Lung (tissue), 12 donors: Measurements from ENCODE around the gene C17orf107. TPM values are rescaled to one million over a fixed set of nuclear protein-coding genes. Genes with fewer than 3 reads are reported as not detected.

Experiments
- ATAC-seq: fragments of 200-7000 bp; cut with Tn5 transposase; one replicate; pipeline ENCODE4 v1.9.1; 2020; ENCODE audit warnings: moderate number of reproducible peaks; ENCODE audit not compliant: insufficient read depth, low FRiP score
- DNase-seq, 3 donors: peaks; one replicate each; pipeline ENCODE4 v3.0.0-alpha.2; 2013 to 2017
- H3K27ac ChIP-seq, 2 donors: one replicate each; pipeline ENCODE4 v1.5.1; 2013; ENCODE audit warnings: mild to moderate bottlenecking in 2 of 2, moderate library complexity in 2 of 2, control low read depth in 1 of 2, inconsistent platforms in 1 of 2, low read depth in 1 of 2, low read length in 1 of 2
- H3K27me3 ChIP-seq, 3 donors: one replicate each; pipeline ENCODE4 v1.5.1; 2013; ENCODE audit warnings: low read length in 2 of 3; ENCODE audit not compliant: control insufficient read depth in 3 of 3, insufficient read depth in 3 of 3
- H3K36me3 ChIP-seq, 4 donors: one replicate each; pipeline ENCODE4 v1.5.1; 2013; ENCODE audit warnings: low read length in 4 of 4, mild to moderate bottlenecking in 1 of 4, moderate library complexity in 1 of 4; ENCODE audit not compliant: control insufficient read depth in 4 of 4, insufficient read depth in 4 of 4
- H3K4me1 ChIP-seq, 5 donors: one replicate each; pipeline ENCODE4 v1.5.1; 2013; ENCODE audit warnings: low read length in 5 of 5, mild to moderate bottlenecking in 2 of 5, moderate library complexity in 1 of 5; ENCODE audit not compliant: control insufficient read depth in 5 of 5, insufficient read depth in 5 of 5
- H3K4me3 ChIP-seq: one replicate; pipeline ENCODE4 v1.5.1; 2013; ENCODE audit warnings: mild to moderate bottlenecking, control low read depth, moderate library complexity
- H3K9ac ChIP-seq, 2 donors: one replicate each; pipeline ENCODE4 v1.5.1; 2013; ENCODE audit warnings: low read length in 2 of 2, control low read depth in 1 of 2; ENCODE audit not compliant: insufficient read depth in 1 of 2
- H3K9me3 ChIP-seq, 4 donors: one replicate each; pipeline ENCODE4 v1.5.1; 2013; ENCODE audit warnings: low read length in 3 of 4, mild to moderate bottlenecking in 1 of 4, moderate library complexity in 1 of 4; ENCODE audit not compliant: control insufficient read depth in 4 of 4, insufficient read depth in 3 of 4
- CTCF ChIP-seq: IDR thresholded peaks from 2 replicates; pipeline ENCODE4 v1.5.1; 2012; ENCODE audit warnings: mild to moderate bottlenecking; ENCODE audit errors: control extremely low read depth, extremely low read depth
- WGBS, 2 donors: extraction: QIAGEN DNeasy Blood & Tissue Kit; methylation state at CpG; one replicate each; pipeline ENCODE4 v1.1.7; 2013; 5-methylcytosine and 5-hydroxymethylcytosine counted together
- polyA plus RNA-seq, 2 donors: library from polyadenylated mRNA; stranded (reverse); fragments of 200-250 nt; gene quantifications; one replicate each; pipeline ENCODE4 v1.2.1, GENCODE V29; 2013
- total RNA-seq, 2 donors: library from RNA; depleted of rRNA in 1 of 2; stranded (reverse); fragments of >200 nt in 1 of 2; gene quantifications; one replicate each; pipeline ENCODE4 v1.2.1, GENCODE V29; 2014 to 2021
- donor health status: control.
- donor health status: control.
- donor health status: Bipolar disorder and iron deficiency.
- donor health status: healthy.
- donor health status: DM: yes; HTN: yes; CAD: no.

The C17orf107 gene
- total and polyA plus RNA-seq, 4 donors, result 1.3 to 4.5 (median 2.8) TPM

- TF ChIP-seq CTCF, result no peak
- H3K36me3 ChIP-seq, result peaks cover 7 to 81% (median 39%) of the 10 kb centered on the region in 4 donors
- no peaks in the 10 kb centered on the region for H3K9me3 ChIP-seq
- no peak overlapping the region for H3K4me3 ChIP-seq
- no peaks in the 10 kb centered on the region for H3K4me1 ChIP-seq
- ATAC-seq (no peak), DNase-seq (no peak)
- no peak overlapping the region for H3K9ac ChIP-seq
- WGBS, 2 donors, result 90 to 93% methylated on average over 23 of the region's 23 CpGs
- H3K27me3 ChIP-seq, result peaks cover 0 to 4% (median 0%) of the 10 kb centered on the region in 3 donors
- H3K27ac ChIP-seq, result no peak overlapping the region
Measured at GRCh38 chr17:4892499-4893221, 6.7 kb upstream of the C17orf107 start.

- Histone ChIP-seq H3K36me3 (peaks cover 7 to 80% (median 39%) of the 10 kb centered on the region in 4 donors), H3K9me3 (no peaks in the 10 kb centered on the region), H3K27ac (no peak overlapping the region), H3K9ac (no peak overlapping the region), H3K4me1 (no peaks in the 10 kb centered on the region), H3K27me3 (peaks cover 0 to 4% (median 0%) of the 10 kb centered on the region in 3 donors), H3K4me3 (no peak overlapping the region)
- 86 to 89% methylated on average over 18 of the region's 18 CpGs for WGBS, 2 donors
- TF ChIP-seq CTCF, result no peak
- ATAC-seq (no peak), DNase-seq (no peak)
Measured at GRCh38 chr17:4893272-4893671, 6.1 kb upstream of the C17orf107 start.

GRCh38 chr17:4893721-4894560, 5.4 kb upstream of the C17orf107 start:
- DNase-seq, result no peak
- Histone ChIP-seq H3K27ac (no peak overlapping the region), H3K27me3 (peaks cover 0 to 10% (median 3%) of the 10 kb centered on the region in 3 donors), H3K4me3 (no peak overlapping the region), H3K4me1 (peaks cover 0 to 5% (median 0%) of the 10 kb centered on the region in 5 donors), H3K9me3 (no peaks in the 10 kb centered on the region), H3K9ac (no peak overlapping the region), H3K36me3 (peaks cover 7 to 80% (median 39%) of the 10 kb centered on the region in 4 donors)
- TF ChIP-seq CTCF, result no peak
- 92% methylated on average over 31 of the region's 31 CpGs for WGBS, 2 donors
- no peak for ATAC-seq
